ENCODE measurements around the gene SPC25.

DNA sequence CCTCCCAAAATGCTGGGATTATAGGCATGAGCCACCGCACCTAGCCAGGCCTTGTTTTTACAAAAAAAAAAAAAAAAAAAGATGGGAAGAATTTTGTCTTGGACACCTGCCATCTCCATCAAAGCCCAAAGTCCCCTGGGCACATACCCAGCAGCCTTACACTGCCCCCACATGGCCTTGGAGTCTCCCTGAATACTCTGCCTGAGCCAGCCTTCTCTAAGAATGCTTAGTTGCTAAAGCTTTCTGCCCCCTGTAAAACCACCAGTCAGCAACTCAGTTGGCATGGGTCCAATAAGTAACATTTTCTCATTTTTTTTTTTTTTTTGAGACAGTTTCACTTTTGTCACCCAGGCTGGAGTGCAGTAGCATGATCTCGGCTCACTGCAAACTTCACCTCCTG lies 40.6 kb downstream of the SPC25 start:
- TF ChIP-seq, protein P1, sequence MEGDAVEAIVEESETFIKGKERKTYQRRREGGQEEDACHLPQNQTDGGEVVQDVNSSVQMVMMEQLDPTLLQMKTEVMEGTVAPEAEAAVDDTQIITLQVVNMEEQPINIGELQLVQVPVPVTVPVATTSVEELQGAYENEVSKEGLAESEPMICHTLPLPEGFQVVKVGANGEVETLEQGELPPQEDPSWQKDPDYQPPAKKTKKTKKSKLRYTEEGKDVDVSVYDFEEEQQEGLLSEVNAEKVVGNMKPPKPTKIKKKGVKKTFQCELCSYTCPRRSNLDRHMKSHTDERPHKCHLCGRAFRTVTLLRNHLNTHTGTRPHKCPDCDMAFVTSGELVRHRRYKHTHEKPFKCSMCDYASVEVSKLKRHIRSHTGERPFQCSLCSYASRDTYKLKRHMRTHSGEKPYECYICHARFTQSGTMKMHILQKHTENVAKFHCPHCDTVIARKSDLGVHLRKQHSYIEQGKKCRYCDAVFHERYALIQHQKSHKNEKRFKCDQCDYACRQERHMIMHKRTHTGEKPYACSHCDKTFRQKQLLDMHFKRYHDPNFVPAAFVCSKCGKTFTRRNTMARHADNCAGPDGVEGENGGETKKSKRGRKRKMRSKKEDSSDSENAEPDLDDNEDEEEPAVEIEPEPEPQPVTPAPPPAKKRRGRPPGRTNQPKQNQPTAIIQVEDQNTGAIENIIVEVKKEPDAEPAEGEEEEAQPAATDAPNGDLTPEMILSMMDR (IDR thresholded peaks at IDR 0.05), result no peak
- TF ChIP-seq POLR2A (IDR thresholded peaks at IDR 0.05), result no peak

Data from ovary (tissue), 3 donors.